Mammary epithelial cell (primary cell): Measurements from ENCODE around the gene KIAA1755.

Experiments
- CTCF ChIP-seq, 2 donors: IDR thresholded peaks in 1 of 2; conservative IDR thresholded peaks in 1 of 2; 2 replicates each; pipeline ENCODE4 v1.5.1; 2011 to 2012; ENCODE audit warnings: inconsistent platforms in 2 of 2, low read length in 2 of 2, mild to moderate bottlenecking in 2 of 2, control low read depth in 1 of 2, low read depth in 1 of 2; ENCODE audit not compliant: insufficient read depth in 1 of 2; ENCODE audit errors: extremely low read depth in 1 of 2
- EZH2 ChIP-seq: IDR thresholded peaks from 2 replicates; pipeline ENCODE4 v1.6.1; 2012; ENCODE audit warnings: low read length, inconsistent platforms, borderline replicate concordance

DNA sequence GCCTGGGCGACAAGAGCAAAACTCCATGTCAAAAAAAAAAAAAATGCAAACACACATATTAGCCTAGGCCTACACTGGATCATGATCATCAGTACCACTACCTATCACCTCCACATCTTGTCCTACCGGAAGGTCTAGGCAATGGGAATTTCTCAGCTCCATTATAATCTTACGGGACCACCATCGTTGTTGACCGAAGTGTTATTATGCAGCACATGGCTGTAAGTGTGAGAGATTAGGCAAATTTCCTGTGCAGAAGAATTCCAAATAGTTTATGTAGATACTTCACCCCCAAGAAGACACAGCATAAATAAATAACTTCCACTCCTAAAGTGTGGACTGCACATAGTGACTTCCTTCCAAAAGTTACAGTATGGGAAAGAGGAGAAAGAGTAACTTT lies 16.8 kb upstream of the KIAA1755 start:
- no peak for TF ChIP-seq CTCF (conservative IDR thresholded peaks at IDR 0.05 in 1 of 2, IDR thresholded peaks at IDR 0.05 in 1 of 2; ENCODE audit: extremely low read depth in 1 of 2, insufficient read depth in 1 of 2, low read depth in 1 of 2, low read length in 2 of 2)
- no peak for TF ChIP-seq EZH2
